Fibroblast of peridontal ligament (primary cell): ENCODE data around the gene CENPE.

Experiments
- DNase-seq: peaks from one replicate; pipeline ENCODE4 v3.0.0-alpha.2; 2010; ENCODE audit errors: extremely low read depth

The CENPE gene

DNA sequence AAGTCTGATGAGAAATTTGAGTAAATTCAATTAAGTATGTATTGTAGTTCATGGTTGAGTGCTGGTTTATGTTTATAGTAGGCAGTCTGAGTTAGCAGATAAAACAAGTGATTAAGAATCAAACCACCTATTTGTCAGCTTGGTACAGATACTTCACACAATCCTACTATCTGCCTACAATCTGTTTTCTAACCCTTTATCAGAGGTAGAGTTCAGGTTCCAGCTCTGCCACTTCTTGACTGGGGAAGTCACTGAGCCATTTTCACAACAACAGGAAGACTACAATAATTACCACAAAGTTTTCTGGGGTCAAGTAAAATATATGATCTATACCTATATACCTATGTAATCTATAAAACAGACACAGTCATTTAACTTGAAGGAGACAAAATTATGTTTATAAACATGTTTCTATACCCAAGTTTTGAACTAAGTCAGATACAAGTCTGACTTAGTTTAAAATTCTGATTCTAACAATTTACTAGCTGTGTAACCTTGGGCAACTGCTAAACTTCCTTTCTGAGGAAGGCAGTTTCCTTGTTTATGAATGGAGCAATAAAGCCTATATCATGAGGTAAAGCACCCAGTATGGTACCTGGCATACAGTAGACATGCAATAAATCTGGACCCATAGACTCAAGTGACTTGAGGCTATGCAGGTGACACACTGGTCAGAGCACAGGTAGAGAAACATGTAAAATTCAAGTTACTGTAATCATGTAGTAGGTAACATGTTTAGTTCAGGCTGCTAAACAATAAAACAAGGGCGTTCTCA, 61.3 kb downstream of the CENPE start:
- DNase-seq = no peak

GRCh38 chr4:103129174-103129573, 69.0 kb downstream of the CENPE start:
- DNase-seq = no peak

GRCh38 chr4:103126126-103126525, 72.0 kb downstream of the CENPE start:
- no peak for DNase-seq

DNA sequence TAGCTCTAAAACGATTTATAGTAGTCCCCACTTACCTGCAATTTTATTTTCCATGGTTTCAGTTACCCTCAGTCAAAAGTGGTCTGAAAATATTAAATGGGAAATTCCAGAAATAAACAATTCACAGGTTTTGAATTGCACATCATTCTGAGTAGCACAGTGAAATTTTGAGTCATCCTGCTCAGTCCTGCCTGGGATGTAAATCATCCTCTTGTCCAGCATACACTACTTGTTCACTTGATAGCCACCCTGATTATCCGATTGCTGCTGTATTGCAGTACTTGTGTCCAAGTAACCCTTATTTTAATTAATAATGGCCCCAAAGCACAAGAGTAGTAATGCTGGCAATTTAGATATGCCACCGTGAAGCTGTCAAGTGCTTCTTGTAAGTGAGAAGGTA, 75.0 kb downstream of the CENPE start:
- DNase-seq = no peak

DNA sequence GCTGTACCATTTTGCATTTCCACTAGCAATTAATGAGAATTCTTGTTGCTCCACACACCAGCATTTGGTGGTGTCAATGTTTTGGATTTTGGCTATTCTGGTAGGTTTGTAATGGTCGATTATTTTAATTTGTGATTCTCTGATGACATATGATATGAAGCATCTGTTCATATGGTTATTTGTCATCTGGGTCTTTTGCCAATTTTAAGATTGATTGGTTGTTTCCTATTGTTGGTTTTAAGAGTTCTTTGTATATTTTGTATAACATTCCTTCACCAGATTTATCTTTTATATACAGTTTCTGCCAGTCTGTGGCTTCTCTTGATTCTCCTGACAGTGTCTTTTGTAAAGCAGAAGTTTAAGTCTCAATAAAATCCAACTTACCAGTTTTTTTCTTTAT, 80.0 kb downstream of the CENPE start:
- DNase-seq = peak; percentile 34

GRCh38 chr4:103111598-103111997, 86.5 kb downstream of the CENPE start:
- no peak for DNase-seq

GRCh38 chr4:103108542-103108941, 89.6 kb downstream of the CENPE start:
- DNase-seq = no peak

DNA sequence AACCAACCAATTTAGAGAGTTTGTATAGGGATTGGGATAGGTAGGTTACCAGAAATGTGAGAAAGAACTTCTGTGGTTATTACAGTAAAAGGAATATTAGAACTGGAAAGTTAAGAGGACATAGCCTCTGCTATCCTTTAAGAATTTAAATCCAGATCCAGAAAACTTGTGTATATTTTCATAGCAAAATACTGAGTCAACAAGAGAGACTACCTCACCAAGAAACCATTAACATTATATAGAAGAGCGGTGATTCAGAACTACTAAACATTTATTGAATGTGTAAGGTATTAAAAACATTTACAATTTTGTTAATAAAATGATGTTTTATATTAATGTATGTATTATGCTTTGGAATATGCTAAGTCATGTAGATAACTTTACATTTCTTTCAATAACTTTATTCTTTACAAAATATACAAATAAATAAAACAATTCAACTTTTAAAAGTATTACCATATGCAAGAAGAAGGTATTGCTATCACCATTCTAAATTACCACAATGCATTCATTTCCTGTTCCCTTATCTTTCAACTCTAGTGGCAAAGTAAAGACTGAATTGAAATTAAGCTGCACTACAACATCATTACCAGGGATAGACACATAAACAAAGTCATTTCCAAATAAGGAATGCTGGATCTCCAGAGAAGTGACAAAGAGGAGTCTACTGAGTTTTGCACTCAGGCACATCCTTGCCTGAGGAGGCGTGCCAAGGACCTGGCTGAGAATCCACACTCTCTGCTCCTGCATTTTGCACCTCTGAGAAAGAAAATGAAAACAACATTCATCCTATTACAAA, 92.4 kb downstream of the CENPE start:
- no peak for DNase-seq

GRCh38 chr4:103104886-103105285, 93.3 kb downstream of the CENPE start:
- DNase-seq = no peak

GRCh38 chr4:103100691-103101090, 97.5 kb downstream of the CENPE start:
- no peak for DNase-seq

GRCh38 chr4:103099691-103100392, 98.3 kb downstream of the CENPE start, which contains the start of gene BDH2:
Gene BDH2, minus strand, starts transcription at chr4:103099834. Its CDS starts 3,580 bp downstream, at chr4:103096254.
- DNase-seq = peak; percentile 99

DNA sequence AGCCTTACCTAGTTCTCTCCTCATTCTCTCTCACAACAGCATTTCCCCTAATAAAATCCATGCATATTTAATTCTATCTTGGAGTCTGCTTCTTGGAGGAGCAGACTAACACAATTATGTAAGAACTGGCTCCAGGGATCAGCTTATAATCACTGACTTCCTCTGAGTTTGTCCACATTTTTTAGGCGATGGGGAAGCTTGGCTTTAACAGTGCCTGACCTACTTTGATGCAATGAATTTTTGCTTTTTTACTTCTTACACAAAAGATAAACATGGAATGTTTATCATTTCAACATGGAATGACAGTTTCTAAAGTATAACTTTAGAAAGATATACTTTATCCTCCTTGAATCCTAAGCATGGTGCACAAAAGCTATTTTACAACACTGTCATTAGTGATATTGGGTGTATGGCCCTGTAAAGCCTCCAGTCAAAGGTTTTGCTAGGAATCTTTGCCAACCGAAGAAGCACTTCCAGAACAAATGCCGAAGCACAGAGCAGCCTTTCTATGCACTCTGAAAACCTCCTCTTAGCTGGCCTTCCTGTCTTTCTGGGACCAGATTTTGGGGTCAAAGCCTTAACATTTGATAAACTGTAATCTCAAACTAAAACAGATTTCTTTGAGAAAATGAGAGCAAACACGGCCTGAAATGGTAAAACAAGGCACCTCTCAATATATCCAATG, 99.2 kb downstream of the CENPE start:
- DNase-seq = peak; percentile 58

DNA sequence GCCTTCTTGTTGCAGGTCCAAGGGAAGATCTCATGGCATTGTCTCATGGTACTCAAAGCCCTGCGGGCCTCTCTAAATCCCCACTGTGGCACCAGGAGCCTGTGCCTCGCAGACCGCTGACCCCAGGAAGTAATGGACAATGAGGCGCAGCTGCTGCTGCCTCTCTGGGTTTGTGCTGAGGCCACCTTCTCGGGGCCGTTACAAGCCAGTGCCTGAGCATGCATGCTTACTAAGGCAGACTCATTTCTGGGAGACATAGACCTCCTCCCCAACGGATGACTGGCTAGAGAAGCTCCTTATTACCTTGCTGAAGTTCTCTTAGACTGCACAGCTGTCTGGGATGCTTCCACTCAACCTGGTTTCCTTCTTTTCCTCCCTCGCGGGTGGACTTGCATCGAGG, 99.8 kb downstream of the CENPE start:
- DNase-seq = no peak

DNA sequence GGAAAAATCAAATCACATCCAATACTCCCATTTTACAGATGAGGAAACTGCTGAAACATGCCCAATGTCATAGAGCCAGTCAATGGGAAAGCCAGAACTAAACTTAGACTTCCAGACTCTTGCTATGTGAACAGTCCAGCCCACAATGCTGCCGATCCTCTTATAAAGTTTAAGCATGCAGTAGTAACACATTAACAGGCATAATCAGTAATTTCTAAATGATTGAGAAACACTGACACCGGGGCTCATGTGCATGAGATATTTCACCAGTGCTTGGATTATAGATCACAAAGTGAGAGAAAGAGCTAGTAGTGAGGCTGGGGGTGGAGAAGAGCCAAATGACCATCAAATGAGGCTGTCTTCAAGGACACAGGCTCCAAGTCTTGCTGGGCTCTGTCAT, 101.0 kb downstream of the CENPE start:
- DNase-seq = no peak

DNA sequence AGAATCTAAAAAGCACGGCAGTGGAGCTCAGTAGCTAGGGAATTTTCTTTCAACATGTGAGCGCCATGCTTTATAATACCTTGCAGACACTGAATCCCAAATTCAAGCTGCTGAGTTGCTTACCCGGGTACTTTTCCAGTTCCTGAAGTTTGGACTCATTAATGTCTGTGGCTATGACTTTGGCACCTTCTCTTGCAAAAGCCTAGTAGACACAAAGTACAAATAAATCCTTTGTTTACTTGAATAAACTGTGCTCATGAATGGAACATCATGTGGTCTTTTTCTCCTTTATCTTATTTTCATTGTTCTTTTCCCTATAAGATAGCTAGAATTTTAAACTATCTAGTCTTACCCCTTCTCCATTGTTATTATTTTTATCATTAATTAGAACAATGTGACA, 103.1 kb downstream of the CENPE start:
- no peak for DNase-seq

DNA sequence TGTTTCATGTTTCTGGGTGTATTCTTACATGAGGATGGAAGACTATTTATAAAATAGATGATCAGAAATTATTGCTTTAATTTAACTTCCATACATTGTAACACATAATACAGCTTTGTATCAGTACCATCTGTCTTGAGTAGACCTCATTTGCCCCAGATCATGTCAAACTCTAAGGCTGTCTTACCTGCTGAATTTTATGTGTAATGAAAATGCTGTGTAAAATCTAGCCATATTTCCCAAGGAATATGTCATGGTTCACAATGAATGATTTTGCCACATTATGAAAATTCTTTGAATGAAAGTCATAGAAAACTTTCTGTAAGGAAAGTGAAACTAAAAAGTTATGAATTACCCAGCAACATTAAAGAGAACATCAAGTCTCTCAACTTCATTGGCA, 105.9 kb downstream of the CENPE start:
- DNase-seq = peak; percentile 29

GRCh38 chr4:103091601-103092223, 106.4 kb downstream of the CENPE start:
- peak; percentile 86 for DNase-seq

- DNase-seq = no peak
These were observed 108.7 kb downstream of the CENPE start for GRCh38 chr4:103089481-103089880.

GRCh38 chr4:103086551-103086950, 111.6 kb downstream of the CENPE start:
- no peak for DNase-seq

- DNase-seq = no peak
These were observed 112.5 kb downstream of the CENPE start for GRCh38 chr4:103085555-103086196.

DNA sequence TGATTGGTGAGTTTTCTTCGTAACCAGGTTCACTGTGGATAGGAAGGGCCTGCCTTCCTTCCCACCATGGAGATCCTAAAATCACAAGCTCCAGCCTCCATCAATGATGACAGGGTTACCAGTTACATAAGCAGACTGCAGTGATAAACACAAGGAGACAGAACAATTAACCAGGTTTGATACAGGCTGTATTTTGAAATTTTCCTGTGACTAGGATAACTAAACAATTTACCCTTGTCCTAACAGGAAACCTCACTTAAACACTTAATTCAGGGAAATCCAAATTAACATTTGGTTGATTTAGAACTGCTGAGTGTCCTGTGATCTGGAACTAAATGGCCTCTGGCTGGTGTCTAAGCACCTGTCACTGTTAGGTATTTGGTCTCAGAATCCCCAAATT, 118.5 kb downstream of the CENPE start:
- DNase-seq = no peak
